ENCODE data around the gene ZNF441. TPM values are rescaled to one million over a fixed set of nuclear protein-coding genes. Genes with fewer than 3 reads are reported as not detected.
"Not testable (repeated sequence)": the region's sequence is repeated elsewhere in the genome, so short reads cannot be mapped to it uniquely, and the experiment has no call there.

The ZNF441 gene
- total RNA-seq, 2 experiments from 2014 or later: 4.0 to 4.1 TPM

DNA sequence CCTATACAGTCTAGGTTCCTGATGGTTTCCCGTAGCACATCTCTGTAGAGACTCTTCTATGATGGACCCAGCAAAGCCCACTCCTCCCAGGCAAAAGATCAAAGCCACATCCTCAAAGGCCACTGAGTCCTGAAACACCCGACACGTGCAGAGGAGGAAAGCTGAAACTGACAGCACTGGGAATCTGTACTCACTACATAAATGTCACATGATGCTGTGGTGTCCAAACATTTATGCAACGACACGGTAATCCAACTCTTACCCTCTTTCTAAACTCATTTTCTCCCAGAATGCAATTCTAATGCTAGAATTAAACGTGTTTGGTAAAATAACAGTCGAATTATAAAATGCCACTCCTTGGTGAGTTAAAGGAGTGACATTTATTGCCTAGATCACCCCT lies 7.0 kb upstream of the ZNF441 start:
- H3K27ac Mint-ChIP-seq: no peak overlapping the region
- H3K36me3 Mint-ChIP-seq: no peaks in the 10 kb centered on the region
- H3K27me3 Mint-ChIP-seq: peaks cover 3% of the 10 kb centered on the region

DNA sequence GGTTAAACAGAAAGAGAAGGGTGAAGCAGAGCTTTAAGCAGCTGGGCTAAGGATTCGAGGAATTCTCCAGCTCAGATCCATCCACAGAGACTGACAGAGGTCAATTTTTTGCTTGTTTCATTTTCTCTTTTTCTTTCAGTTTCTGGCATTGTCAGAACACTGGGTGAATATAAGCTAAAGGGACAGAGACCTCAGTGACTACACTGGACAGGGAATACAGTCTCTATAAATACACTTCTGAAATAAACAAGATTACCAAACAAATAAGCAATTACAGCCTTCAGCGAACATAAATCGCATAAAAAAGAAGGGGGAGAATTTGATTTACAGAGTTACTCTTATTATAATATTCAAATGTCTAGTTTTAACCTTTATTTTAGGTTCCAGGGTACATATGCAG lies 3.7 kb upstream of the ZNF441 start:
- Mint-ChIP-seq H3K4me3 (no peak overlapping the region), H3K27me3 (peaks cover 3% of the 10 kb centered on the region), H3K4me1 (peaks cover 10% of the 10 kb centered on the region), H3K36me3 (peaks cover 2% of the 10 kb centered on the region), H3K27ac (no peak overlapping the region), H3K9me3 (peaks cover 14% of the 10 kb centered on the region)
- DNase-seq: no peak

More for the DNA sequence above, 7.0 kb upstream of the ZNF441 start:
- H3K4me1 Mint-ChIP-seq: no peaks in the 10 kb centered on the region
- peaks cover 31% of the 10 kb centered on the region for H3K9me3 Mint-ChIP-seq
- DNase-seq: no peak
- H3K4me3 Mint-ChIP-seq: no peak overlapping the region

DNA sequence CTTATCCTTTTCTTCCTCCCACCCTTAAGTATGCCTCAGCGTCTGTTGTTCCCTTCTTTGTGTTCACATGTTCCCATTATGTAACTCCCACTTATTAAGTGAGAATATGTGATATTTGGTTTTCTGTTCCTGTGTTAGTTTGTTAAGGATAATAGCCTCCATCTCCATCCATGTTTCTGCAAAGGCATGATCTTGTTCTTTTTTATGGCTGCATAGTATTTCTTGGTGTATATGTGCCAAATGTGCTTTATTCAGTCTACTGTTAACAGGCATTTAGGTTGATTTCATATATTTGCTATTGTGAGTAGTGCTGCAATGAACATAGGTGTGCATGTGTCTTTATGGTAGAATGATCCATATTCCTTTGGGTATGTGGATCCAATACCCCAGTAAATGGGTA lies 3.2 kb upstream of the ZNF441 start:
- H3K27me3 Mint-ChIP-seq: peaks cover 3% of the 10 kb centered on the region
- DNase-seq: no peak
- H3K4me3 Mint-ChIP-seq: no peak overlapping the region
- no peak overlapping the region for H3K27ac Mint-ChIP-seq
- peaks cover 14% of the 10 kb centered on the region for H3K4me1 Mint-ChIP-seq
- H3K36me3 Mint-ChIP-seq: peaks cover 5% of the 10 kb centered on the region
- peaks cover 17% of the 10 kb centered on the region for H3K9me3 Mint-ChIP-seq

DNA sequence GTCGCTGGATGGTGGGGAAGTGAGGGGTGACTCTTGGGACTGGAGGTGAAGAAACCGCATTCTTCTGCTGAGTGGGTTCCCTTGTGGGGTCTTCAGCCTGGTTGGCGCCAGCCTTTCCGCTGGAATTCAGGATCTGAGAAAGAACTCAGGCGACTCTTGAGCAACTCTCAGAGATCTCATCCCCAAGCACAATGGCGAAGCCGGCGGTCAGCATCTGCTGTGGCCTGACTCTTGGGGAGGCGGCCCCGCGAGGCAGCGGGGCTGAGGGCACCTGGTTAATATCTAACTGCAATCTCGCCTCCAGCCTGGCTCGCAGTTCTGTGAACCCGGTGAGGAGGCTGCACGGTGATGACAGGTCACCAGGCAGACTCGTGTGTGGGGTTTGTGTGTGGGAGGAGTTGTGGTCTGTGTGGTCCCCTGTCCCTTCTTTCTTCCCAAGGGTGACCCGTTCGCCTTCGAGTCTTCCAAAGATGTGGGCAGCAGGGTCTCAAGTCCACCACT lies 883 bp downstream of the ZNF441 start:
- peak; percentile 27 for DNase-seq
- peak overlapping the region; percentile 87 for H3K27ac Mint-ChIP-seq

DNA sequence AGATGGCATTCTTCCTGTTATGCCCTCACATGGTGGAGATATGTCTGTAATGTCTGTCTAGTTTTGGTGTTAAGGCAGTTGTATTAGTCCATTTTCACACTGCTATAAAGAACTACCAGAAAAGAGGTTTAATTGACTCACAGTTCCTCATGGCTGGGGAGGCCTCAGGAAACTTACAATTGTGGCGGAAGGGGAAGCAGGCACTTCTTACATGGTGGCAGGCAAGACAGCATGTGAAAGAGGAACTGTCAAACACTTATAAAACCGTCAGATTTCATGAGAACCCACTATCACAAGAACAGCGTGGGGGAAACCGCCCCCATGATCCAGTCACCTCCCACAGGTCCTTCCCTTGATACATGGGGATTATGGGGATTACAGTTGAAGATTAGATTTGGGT lies 3.2 kb downstream of the ZNF441 start:
- peaks cover 51% of the 10 kb centered on the region for H3K36me3 Mint-ChIP-seq
- H3K27ac Mint-ChIP-seq: no peak overlapping the region
- H3K9me3 Mint-ChIP-seq: peaks cover 48% of the 10 kb centered on the region
- H3K4me1 Mint-ChIP-seq: peaks cover 23% of the 10 kb centered on the region
- H3K27me3 Mint-ChIP-seq: no peaks in the 10 kb centered on the region
- no peak overlapping the region for H3K4me3 Mint-ChIP-seq
- no peak for DNase-seq

More for the DNA sequence above, 883 bp downstream of the ZNF441 start:
- peaks cover 38% of the 10 kb centered on the region for H3K36me3 Mint-ChIP-seq
- peaks cover 18% of the 10 kb centered on the region for H3K4me1 Mint-ChIP-seq
- peak overlapping the region; percentile 98 for H3K4me3 Mint-ChIP-seq
- peaks cover 3% of the 10 kb centered on the region for H3K27me3 Mint-ChIP-seq
- H3K9me3 Mint-ChIP-seq: peaks cover 44% of the 10 kb centered on the region

DNA sequence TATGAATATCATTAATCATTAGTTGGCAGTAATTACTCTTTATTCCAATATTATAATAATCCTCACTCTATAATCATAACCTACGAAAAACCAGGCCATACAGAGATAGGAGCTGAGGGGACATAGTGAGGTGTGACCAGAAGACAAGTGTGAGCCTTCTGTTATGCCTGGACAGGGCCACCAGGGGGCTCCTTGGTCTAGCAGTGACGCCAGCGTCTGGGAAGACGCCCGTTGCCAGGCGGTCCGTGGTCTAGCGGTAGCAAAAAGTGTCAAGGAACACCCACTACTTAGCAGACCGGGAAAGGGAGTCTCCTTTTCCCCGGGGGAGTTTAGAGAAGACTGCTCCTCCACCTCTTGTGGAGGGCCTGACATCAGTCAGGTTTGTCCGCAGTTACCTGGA lies 4.7 kb downstream of the ZNF441 start:
- not testable (repeated sequence) for H3K27ac Mint-ChIP-seq, H3K4me3 Mint-ChIP-seq, H3K27me3 Mint-ChIP-seq, DNase-seq
- Mint-ChIP-seq H3K9me3 (peaks cover 54% of the 10 kb centered on the region), H3K36me3 (peaks cover 60% of the 10 kb centered on the region), H3K4me1 (peaks cover 21% of the 10 kb centered on the region)

DNA sequence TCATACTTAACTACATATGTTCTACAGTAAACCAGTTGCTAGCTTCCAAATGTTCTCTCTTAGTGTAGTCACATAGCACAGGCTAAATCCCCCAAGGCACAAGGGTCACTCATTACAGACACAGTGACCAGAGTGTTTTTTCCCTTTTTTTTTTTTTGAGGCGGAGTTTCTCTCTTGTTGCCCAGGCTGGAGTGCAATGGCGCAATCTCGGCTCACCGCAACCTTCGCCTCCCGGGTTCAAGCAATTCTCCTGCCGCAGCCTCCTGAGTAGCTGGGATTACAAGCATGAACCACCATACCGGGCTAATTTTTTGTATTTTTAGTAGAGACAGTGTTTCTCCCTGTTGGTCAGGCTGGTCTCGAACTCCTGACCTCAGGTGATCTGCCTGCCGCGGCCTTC lies 9.9 kb downstream of the ZNF441 start:
- not testable (repeated sequence) for H3K4me3 Mint-ChIP-seq, H3K4me1 Mint-ChIP-seq, DNase-seq, H3K27me3 Mint-ChIP-seq, H3K27ac Mint-ChIP-seq
- Mint-ChIP-seq H3K9me3 (peaks cover 60% of the 10 kb centered on the region), H3K36me3 (peaks cover 81% of the 10 kb centered on the region)

DNA sequence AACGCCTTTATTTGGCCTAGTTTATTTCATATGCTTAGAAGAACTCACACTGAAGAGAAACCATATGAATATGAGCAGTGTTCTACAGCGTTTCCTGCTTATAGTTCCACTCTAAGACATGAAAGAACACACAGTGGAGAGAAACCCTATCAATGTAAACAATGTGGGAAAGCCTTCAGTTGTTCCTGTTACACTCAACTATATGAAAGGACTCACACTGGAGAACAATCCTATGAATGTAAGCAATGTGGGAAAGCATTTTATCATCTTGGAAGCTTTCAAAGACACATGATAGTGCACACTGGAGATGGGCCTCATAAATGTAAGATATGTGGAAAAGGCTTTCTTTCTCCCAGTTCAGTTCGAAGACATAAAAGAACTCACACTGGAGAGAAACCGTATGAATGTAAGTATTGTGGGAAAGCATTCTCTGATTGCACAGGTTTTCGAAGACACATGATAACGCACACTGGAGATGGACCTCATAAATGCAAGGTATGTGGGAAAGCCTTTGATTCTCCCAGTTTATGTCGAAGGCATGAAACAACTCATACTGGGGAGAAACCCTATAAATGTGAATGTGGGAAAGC lies 13.7 kb downstream of the ZNF441 start:
- no peak overlapping the region for H3K4me3 Mint-ChIP-seq
- peaks cover 88% of the 10 kb centered on the region for H3K36me3 Mint-ChIP-seq
- H3K4me1 Mint-ChIP-seq: no peaks in the 10 kb centered on the region
- no peak overlapping the region for H3K27ac Mint-ChIP-seq
- H3K27me3 Mint-ChIP-seq: no peaks in the 10 kb centered on the region
- H3K9me3 Mint-ChIP-seq: peaks cover 59% of the 10 kb centered on the region
- DNase-seq: no peak

DNA sequence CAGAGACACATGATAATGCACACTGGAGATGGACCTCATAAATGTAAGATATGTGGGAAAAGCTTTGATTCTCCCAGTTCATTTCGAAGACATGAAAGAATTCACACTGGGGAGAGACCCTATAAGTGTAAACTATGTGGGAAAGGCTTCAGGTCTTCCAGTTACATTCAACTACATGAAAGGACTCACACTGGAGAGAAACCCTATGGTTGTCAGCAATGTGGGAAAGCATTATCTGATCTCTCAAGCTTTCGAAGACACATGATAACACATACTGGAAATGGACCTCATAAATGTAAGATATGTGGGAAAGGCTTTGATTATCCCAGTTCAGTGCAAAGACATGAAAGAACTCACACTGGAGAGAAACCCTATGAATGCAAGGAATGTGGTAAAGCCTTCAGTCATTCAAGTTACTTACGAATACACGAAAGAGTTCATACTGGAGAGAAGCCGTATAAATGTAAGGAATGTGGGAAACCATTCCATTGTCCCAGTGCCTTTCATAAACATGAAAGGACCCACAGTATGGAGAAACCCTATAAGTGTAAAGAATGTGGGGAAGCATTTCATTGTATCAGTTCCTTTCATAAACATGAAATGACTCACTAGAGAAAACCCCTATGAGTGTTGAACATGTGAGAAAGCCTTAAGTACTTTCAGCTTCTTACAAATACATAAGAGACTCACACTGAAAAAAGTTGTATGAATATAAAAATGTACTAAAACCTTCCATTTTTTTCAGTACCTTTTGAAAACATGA lies 14.7 kb downstream of the ZNF441 start:
- Mint-ChIP-seq H3K4me3 (no peak overlapping the region), H3K9me3 (peaks cover 57% of the 10 kb centered on the region), H3K27me3 (no peaks in the 10 kb centered on the region), H3K36me3 (peaks cover 85% of the 10 kb centered on the region), H3K4me1 (no peaks in the 10 kb centered on the region), H3K27ac (no peak overlapping the region)
- no peak for DNase-seq

DNA sequence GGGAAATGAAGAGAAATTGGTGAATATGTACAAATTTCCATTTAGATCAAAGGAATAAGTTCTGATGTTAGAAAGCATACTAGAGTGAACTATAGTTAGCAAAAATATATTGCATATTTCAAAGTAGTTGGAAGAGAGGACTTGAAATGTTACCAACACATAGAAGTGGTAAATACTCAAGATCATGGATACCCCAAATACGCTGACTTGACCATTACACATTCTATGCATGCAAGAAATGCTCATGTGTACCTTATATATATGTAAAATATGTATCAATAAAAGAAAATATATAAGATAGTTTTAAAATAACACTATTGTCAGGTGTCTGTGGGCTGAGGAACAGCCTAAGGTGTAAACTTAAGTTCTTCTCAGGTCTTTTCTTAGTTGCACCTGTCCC lies 17.0 kb downstream of the ZNF441 start:
- Mint-ChIP-seq H3K27me3 (no peaks in the 10 kb centered on the region), H3K27ac (no peak overlapping the region), H3K4me3 (no peak overlapping the region), H3K4me1 (no peaks in the 10 kb centered on the region), H3K36me3 (peaks cover 65% of the 10 kb centered on the region), H3K9me3 (peaks cover 56% of the 10 kb centered on the region)
- no peak for DNase-seq

DNA sequence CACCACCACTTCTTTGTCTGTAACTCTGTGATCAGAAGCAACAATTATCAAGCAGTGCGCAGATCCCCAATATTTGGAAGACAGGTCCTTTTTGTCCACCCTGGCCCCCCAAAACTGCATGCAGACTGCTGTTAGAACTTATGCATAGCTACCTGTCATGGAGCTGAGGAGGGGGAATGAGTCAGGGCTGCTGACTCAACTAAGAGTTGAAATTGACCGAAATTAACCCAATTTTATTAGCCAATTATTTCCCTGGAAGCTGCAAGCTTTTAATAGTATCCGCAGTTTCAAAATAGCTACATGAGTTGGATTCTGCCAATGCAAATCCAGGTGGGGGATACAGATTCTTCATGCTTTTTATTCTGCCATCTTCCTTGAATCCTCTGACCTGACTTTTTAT lies 17.6 kb downstream of the ZNF441 start:
- no peaks in the 10 kb centered on the region for H3K27me3 Mint-ChIP-seq
- H3K4me1 Mint-ChIP-seq: no peaks in the 10 kb centered on the region
- peaks cover 61% of the 10 kb centered on the region for H3K36me3 Mint-ChIP-seq
- H3K27ac Mint-ChIP-seq: no peak overlapping the region
- peaks cover 59% of the 10 kb centered on the region for H3K9me3 Mint-ChIP-seq
- no peak overlapping the region for H3K4me3 Mint-ChIP-seq
- DNase-seq: no peak

DNA sequence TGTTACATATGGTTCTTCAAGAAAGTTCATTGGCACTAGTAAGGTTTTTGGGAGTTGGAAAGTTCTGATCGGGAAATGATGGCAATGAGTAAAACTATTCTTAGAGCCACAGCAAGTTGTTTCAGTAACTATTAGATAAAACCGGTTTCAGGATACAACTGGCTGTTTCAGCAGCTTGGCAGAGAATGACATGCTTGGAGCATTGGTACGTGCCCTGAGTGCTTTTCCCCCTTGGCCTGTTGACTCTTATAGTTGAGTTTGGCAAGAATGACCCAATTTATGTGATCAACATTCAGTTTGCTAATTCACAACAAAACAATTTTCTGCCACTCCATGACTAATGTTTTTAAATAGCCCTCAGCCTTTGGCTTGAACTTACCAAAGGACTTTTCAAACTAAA lies 20.7 kb downstream of the ZNF441 start:
- Mint-ChIP-seq H3K4me1 (no peaks in the 10 kb centered on the region), H3K36me3 (peaks cover 33% of the 10 kb centered on the region), H3K4me3 (no peak overlapping the region), H3K27ac (no peak overlapping the region), H3K9me3 (peaks cover 51% of the 10 kb centered on the region), H3K27me3 (no peaks in the 10 kb centered on the region)
- DNase-seq: no peak

DNA sequence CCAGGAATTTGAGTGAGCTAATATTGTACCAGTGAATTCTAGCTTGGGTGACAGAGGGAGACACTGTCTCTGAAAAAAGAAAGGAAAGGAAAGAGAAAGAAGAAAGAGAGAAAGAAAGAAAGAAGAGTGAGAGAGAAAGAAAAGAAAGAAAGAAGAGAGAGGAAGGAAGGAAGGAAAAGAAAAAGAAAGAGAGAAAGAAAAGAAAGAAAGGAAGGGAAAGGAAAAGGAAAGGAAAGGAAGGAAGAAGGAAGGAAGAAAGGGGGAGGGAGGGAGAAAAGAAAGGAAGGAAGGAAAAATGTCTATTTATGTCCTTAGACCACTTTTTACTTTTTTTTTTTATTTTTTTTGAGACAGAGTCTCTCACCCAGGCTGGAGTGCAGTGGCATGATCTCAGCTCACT lies 26.1 kb downstream of the ZNF441 start:
- peaks cover 21% of the 10 kb centered on the region for H3K9me3 Mint-ChIP-seq
- peaks cover 2% of the 10 kb centered on the region for H3K36me3 Mint-ChIP-seq
- H3K4me1 Mint-ChIP-seq: peaks cover 7% of the 10 kb centered on the region
- no peak overlapping the region for H3K4me3 Mint-ChIP-seq
- H3K27ac Mint-ChIP-seq: no peak overlapping the region
- no peak for DNase-seq
- H3K27me3 Mint-ChIP-seq: peaks cover 4% of the 10 kb centered on the region

DNA sequence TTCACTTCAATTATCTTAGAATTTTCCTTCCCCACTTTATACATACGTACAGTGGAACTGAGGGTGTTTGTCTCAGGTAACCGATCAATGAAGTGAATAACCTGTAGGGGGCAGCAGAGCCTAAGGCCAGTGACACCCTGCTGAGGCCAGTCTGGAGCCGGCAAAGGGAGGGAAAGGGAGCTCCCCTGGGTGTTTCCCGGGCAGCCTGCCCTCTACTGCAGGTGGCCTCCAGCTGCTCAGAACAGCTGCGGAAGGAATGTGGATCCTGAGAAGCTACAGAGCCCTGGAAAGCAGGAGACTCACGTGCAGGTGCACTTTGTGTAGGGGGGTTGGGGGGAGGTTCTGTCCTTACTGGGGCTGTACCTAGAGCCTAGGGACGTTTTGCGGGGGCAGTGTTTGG lies 30.7 kb downstream of the ZNF441 start:
- H3K9me3 Mint-ChIP-seq: peaks cover 5% of the 10 kb centered on the region
- peaks cover 10% of the 10 kb centered on the region for H3K4me1 Mint-ChIP-seq
- peaks cover 5% of the 10 kb centered on the region for H3K36me3 Mint-ChIP-seq
- H3K27me3 Mint-ChIP-seq: peaks cover 4% of the 10 kb centered on the region
- peak overlapping the region; percentile 87 for H3K4me3 Mint-ChIP-seq
- H3K27ac Mint-ChIP-seq: peak overlapping the region; percentile 12
- peak; percentile 82 for DNase-seq

DNA sequence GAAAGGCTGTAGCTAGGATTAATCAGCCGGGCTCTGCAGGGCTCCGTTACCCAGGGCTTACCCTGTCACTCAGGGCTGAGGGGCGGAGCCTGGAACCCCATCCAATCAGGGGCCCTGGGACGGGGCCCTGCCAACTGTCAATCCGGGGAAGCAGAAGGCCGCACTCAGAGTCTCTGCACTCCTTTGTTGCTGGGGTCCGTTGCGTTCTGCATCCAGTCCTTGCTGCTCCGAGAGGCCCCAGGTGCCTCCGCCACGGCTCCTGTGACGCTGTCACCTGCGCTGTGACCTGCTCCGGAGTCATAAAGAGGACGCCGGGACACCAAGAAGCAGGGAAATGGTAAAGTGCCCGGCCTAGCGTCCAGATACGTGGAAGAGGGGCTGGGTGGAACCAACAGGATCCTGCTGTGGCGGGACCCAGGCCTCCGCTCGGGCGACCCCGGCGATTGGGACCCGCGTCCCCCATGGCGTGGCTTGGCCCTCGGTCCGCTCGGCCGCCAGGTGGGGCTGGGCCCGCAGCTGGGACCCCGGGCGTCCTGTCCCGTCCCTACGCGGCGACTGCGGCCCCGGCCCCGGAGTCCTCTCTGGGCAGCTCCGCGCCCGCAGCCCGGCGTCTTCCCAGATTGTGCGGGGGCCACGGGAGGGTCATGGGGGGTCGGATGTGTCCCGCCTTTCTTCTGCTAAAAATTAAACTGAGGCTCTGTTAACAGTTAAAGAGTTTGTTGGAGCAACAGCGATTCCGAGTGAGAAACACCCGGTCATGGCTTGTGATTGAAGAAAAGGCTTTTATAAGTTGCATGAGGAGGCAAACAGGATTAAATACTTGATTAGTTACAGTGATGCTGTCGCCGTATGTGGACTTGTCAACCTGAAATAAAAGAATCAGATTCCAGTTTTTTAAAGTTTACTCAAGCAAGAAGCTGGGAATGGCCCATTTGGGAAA lies 31.9 kb downstream of the ZNF441 start, which contains the start of gene ZNF491:
Gene ZNF491 (plus strand): TSS at position 133 of the 940 bp plus-strand sequence. CDS start 7,431 bp downstream, outside the sequence.
- H3K4me3 Mint-ChIP-seq: peak within 1 kb of the TSS; percentile 87

More for the DNA sequence above, 31.9 kb downstream of the ZNF441 start, which contains the start of gene ZNF491:
- H3K36me3 Mint-ChIP-seq: peaks cover 8% of the 10 kb centered on the region
- peak within 1 kb of the TSS; percentile 76 for H3K27ac Mint-ChIP-seq
- H3K4me1 Mint-ChIP-seq: peaks cover 10% of the 10 kb centered on the region
- no peaks in the 10 kb centered on the region for H3K27me3 Mint-ChIP-seq
- DNase-seq: peak; percentile 91
- H3K9me3 Mint-ChIP-seq: peaks cover 10% of the 10 kb centered on the region
